Esophagus squamous epithelium (tissue), 5 donors: ENCODE data around the gene SLU7. TPM values are rescaled to one million over a fixed set of nuclear protein-coding genes. Genes with fewer than 3 reads are reported as not detected.

Experiments
- DNase-seq: peaks from one replicate; lab custom pipeline; 2025; lab: John Stamatoyannopoulos, UW
- H3K27ac ChIP-seq, 4 donors: fragments of 200-600 bp; sonication (generic); one replicate each; pipeline ENCODE4 v1.5.1; 2016 to 2019; ENCODE audit warnings: mild to moderate bottlenecking in 1 of 4
- H3K27me3 ChIP-seq, 4 donors: fragments of 200-600 bp; sonication (generic); 1 replicate in 3 of 4; 2 replicates in 1 of 4; pipeline versions ENCODE4 v1.5.1 to v1.6.0; 2017 to 2021; ENCODE audit warnings: antibody characterized with exemption in 1 of 4
- H3K36me3 ChIP-seq, 3 donors: fragments of 200-600 bp; sonication (generic); one replicate each; pipeline ENCODE4 v1.5.1; 2016 to 2019
- H3K4me1 ChIP-seq, 3 donors: fragments of 200-600 bp; sonication (generic); one replicate each; pipeline ENCODE4 v1.5.1; 2017 to 2019
- H3K4me3 ChIP-seq, 4 donors: fragments of 200-600 bp; sonication (generic); 1 replicate in 3 of 4; 2 replicates in 1 of 4; pipeline ENCODE4 v1.5.1; 2016 to 2019; ENCODE audit warnings: mild to moderate bottlenecking in 2 of 4, moderate library complexity in 1 of 4
- H3K9me3 ChIP-seq, 3 donors: fragments of 200-600 bp; sonication (generic); one replicate each; pipeline ENCODE4 v1.5.1; 2016 to 2019
- POLR2A ChIP-seq, 4 donors: fragments of 450-650 bp; IDR thresholded peaks; one replicate each; pipeline ENCODE4 v1.6.1; 2017; ENCODE audit warnings: antibody characterized with exemption in 4 of 4, mild to moderate bottlenecking in 4 of 4, moderate library complexity in 3 of 4
- WGBS, 2 donors: methylation state at CpG; one replicate each; pipeline ENCODE4 v1.1.5; 2018; 5-methylcytosine and 5-hydroxymethylcytosine counted together
- intact Hi-C: fragments of 100-400 bp; cut with DNase I; formaldehyde crosslinking; loops from one replicate; pipeline ENCODE4 v1.15.0; 2022
- total RNA-seq, 4 donors: library from RNA; depleted of rRNA; stranded (reverse); fragments of >200 nt; gene quantifications; one replicate each; pipeline ENCODE4 v1.1.0, GENCODE V29; 2016
- TF ChIP-seq, protein P1 (sequence below), 6 experiments: fragments of 450-650 bp in 4 of 6; fragments of 200-600 bp in 2 of 6; sonication (generic) in 2 of 6; IDR thresholded peaks; one replicate each; pipeline ENCODE4 v1.5.1; 2016 to 2019; ENCODE audit warnings: antibody characterized with exemption in 6 of 6, mild to moderate bottlenecking in 4 of 6, moderate library complexity in 4 of 6
- donor health status: DM: yes; HTN: yes; CAD: no.

Gene SLU7
- total RNA-seq, 4 donors from 2014 or later, result 31.9 to 70.2 (median 45.1) TPM

DNA sequence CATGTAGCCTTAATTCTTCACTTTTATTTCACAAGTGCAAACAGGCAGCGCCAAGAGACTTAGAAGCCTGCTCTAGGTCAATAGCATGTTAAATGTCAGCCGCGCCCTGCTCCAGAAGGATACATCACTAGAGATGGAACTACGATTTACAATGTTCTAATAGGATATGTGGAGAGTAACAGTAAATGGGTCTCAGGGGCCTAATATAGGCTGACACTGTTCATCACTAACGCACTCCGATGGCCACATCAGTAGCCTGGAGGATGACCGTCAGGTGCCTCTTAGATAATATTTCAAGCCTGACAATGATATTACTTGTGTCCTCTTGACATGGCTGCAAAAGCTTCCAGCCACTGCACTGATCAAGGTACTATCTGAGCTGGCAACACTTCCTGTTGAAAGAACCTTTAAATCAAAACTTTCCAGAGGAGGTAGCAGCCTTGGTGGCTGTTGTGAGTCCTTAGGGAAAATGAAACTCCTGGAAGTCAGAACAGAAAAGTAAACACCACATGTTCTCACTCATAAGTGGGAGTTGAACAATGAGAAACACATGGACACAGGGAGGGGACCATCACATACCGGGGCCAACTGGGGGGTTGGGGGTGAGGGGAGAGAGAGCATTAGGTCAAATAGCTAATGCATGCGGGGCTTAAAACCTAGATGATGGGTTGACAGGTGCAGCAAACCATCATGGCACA, 37.7 kb upstream of the SLU7 start:
- H3K4me3 ChIP-seq, result no peak overlapping the region
- intact Hi-C loops, result no loop called here
- peaks cover 0 to 12% (median 0%) of the 10 kb centered on the region in 4 donors for H3K27me3 ChIP-seq
- H3K9me3 ChIP-seq, result no peaks in the 10 kb centered on the region
- no peaks in the 10 kb centered on the region for H3K36me3 ChIP-seq
- TF ChIP-seq POLR2A (IDR thresholded peaks at IDR 0.05), result no peak
- TF ChIP-seq, protein P1, sequence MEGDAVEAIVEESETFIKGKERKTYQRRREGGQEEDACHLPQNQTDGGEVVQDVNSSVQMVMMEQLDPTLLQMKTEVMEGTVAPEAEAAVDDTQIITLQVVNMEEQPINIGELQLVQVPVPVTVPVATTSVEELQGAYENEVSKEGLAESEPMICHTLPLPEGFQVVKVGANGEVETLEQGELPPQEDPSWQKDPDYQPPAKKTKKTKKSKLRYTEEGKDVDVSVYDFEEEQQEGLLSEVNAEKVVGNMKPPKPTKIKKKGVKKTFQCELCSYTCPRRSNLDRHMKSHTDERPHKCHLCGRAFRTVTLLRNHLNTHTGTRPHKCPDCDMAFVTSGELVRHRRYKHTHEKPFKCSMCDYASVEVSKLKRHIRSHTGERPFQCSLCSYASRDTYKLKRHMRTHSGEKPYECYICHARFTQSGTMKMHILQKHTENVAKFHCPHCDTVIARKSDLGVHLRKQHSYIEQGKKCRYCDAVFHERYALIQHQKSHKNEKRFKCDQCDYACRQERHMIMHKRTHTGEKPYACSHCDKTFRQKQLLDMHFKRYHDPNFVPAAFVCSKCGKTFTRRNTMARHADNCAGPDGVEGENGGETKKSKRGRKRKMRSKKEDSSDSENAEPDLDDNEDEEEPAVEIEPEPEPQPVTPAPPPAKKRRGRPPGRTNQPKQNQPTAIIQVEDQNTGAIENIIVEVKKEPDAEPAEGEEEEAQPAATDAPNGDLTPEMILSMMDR (IDR thresholded peaks at IDR 0.05), result no peak
- no peak overlapping the region for H3K27ac ChIP-seq
- 76 to 77% methylated on average over 8 to 9 of the region's 9 CpGs for WGBS, 2 donors
- DNase-seq, result no peak
- peaks cover 0 to 4% (median 0%) of the 10 kb centered on the region in 3 donors for H3K4me1 ChIP-seq

DNA sequence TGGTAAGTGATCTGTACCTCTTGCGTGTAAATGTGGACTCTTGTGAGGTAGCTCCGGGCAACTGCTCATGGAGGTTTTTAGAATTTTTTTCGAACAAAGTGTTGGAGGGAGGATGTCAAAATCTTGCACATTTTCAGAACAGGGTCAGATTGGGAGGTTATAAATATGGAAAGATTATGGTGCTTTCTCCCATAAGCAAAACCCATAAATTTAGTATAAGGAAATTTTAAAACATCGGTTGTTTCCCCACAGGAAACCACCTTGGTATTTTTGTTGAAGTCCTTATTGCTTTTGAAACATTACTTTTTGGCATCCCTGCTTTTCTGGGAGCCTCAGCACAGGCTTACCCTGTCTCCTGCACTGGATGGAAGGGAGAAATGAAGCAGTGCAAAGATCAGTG, 36.7 kb upstream of the SLU7 start:
- WGBS, 2 donors, result 81 to 84% methylated on average over 4 of the region's 4 CpGs

DNA sequence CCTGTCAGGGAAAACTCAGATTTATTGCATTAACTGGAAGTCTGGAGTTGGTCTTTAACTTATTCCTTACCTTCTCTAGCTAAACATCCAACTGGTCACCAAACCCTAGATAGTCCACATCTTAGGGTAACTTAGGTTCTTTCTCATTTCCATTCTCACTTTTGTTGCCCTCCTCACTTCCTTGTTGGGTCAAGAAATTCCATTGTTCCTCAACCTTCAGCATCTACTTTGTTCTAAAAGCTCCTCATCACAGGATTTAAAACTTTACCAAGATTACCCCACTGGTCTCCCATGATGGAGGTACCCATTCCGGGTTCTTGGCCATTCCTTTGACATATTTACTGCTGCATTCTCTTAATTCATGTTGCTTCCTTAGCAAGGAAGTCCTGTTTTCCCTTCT, 34.9 kb upstream of the SLU7 start:
- Histone ChIP-seq H3K9me3 (no peaks in the 10 kb centered on the region), H3K36me3 (no peaks in the 10 kb centered on the region), H3K27ac (no peak overlapping the region), H3K4me1 (peaks cover 0 to 4% (median 0%) of the 10 kb centered on the region in 3 donors), H3K4me3 (no peak overlapping the region), H3K27me3 (peaks cover 0 to 12% (median 0%) of the 10 kb centered on the region in 4 donors)
- DNase-seq, result no peak
- 62 to 70% methylated on average over 1 of the region's 1 CpG for WGBS, 2 donors
- intact Hi-C loops, result no loop called here
- TF ChIP-seq, protein P1 (IDR thresholded peaks at IDR 0.05), result no peak
- TF ChIP-seq POLR2A (IDR thresholded peaks at IDR 0.05), result no peak

More for the DNA sequence above, 36.7 kb upstream of the SLU7 start:
- Histone ChIP-seq H3K4me1 (peaks cover 0 to 4% (median 0%) of the 10 kb centered on the region in 3 donors), H3K27ac (no peak overlapping the region), H3K27me3 (peaks cover 0 to 12% (median 0%) of the 10 kb centered on the region in 4 donors), H3K4me3 (no peak overlapping the region), H3K9me3 (no peaks in the 10 kb centered on the region), H3K36me3 (no peaks in the 10 kb centered on the region)
- no peak for DNase-seq
- TF ChIP-seq, protein P1 (IDR thresholded peaks at IDR 0.05), result no peak
- TF ChIP-seq POLR2A (IDR thresholded peaks at IDR 0.05), result no peak
- intact Hi-C loops, result no loop called here

DNA sequence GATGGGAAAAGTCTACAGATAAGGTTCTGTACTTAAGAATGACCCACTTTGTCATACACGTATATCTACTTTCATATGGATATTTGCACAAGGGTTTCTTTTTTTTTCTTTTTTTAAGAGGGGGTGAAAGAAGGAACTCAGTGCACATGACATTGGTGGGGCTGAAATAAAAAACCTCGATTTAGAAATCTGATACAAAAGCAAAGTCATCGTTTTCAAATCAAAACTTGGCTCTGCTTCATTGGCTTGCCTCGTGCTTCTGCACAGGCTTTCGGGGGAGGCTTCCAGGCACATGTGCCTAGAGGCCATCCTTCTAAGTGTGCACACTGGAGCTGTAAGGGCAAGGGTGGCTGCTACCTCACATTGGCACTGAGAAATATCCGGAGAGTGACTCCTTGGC, 33.9 kb upstream of the SLU7 start:
- Histone ChIP-seq H3K9me3 (no peaks in the 10 kb centered on the region), H3K4me1 (peaks cover 0 to 4% (median 0%) of the 10 kb centered on the region in 3 donors), H3K4me3 (no peak overlapping the region), H3K27ac (no peak overlapping the region), H3K36me3 (no peaks in the 10 kb centered on the region), H3K27me3 (peaks cover 0 to 12% (median 0%) of the 10 kb centered on the region in 4 donors)
- TF ChIP-seq, protein P1 (IDR thresholded peaks at IDR 0.05), result no peak
- TF ChIP-seq POLR2A (IDR thresholded peaks at IDR 0.05), result no peak
- no peak for DNase-seq
- intact Hi-C loops, result no loop called here
- WGBS, 2 donors, result 39 to 48% methylated on average over 6 of the region's 6 CpGs

DNA sequence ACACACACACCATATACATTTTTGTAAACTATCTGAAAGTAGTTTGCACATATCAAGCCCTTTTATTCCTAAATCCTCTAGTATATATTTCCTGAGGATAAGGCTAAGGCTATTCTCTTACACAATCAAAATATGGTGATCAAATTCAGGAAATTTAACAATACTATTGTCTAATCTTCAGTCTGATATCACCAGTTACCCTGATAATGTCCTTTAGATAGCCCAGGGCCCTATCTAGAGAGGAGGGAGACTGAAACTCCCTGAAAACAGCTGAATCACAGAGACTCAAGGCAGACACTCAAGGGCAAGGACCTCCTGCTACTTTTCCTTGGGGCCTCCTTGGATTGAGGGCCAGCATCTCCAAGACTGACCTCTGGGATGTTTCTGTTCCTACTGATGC, 33.2 kb upstream of the SLU7 start:
- H3K27me3 ChIP-seq, result peaks cover 0 to 12% (median 0%) of the 10 kb centered on the region in 4 donors
- TF ChIP-seq POLR2A (IDR thresholded peaks at IDR 0.05), result no peak
- TF ChIP-seq, protein P1 (IDR thresholded peaks at IDR 0.05), result no peak
- intact Hi-C loops, result no loop called here
- no peak overlapping the region for H3K27ac ChIP-seq
- peaks cover 0 to 2% (median 0%) of the 10 kb centered on the region in 3 donors for H3K4me1 ChIP-seq
- H3K36me3 ChIP-seq, result no peaks in the 10 kb centered on the region
- no peak for DNase-seq
- no peaks in the 10 kb centered on the region for H3K9me3 ChIP-seq
- H3K4me3 ChIP-seq, result no peak overlapping the region
